OCI-LY3 (cell line): ENCODE measurements around the gene TOR4A.
"Not testable (repeated sequence)": the region's sequence is repeated elsewhere in the genome, so short reads cannot be mapped to it uniquely, and the experiment has no call there.

ENCODE experiments used
- H2AFZ ChIP-seq: fragments of 200-600, 300-600 bp; shearing (Covaris generic); 2 replicates; pipeline ENCODE4 v1.6.0; 2014; ENCODE audit warnings: antibody characterized with exemption, low read depth, low read length
- H3K27ac ChIP-seq: fragments of 200-600, 300-600 bp; sonication (generic); 2 replicates; pipeline ENCODE4 v1.5.1; 2014; ENCODE audit warnings: mild to moderate bottlenecking, low read length, moderate library complexity, mixed read lengths
- H3K27me3 ChIP-seq: fragments of 200-600, 300-600 bp; sonication (generic); 2 replicates; pipeline ENCODE4 v1.6.1; 2014; ENCODE audit warnings: low read depth, low read length, mixed read lengths
- H3K36me3 ChIP-seq: fragments of 200-600, 300-600 bp; sonication (generic); replicated peaks from 2 replicates; pipeline ENCODE3; 2014; ENCODE audit warnings: low read depth, low read length, mixed read lengths
- H3K4me1 ChIP-seq: fragments of 300-600, 200-600 bp; sonication (generic); 2 replicates; pipeline ENCODE4 v1.6.1; 2014; ENCODE audit warnings: low read length, mixed read lengths
- H3K4me2 ChIP-seq: fragments of 200-600, 300-600 bp; sonication (generic); 2 replicates; pipeline ENCODE4 v1.6.1; 2014; ENCODE audit warnings: low read length, mixed read lengths
- H3K4me3 ChIP-seq: fragments of 300-600, 200-600 bp; sonication (generic); 2 replicates; pipeline ENCODE4 v1.5.1; 2014; ENCODE audit warnings: antibody characterized with exemption, mild to moderate bottlenecking, low read length, moderate library complexity
- H3K79me2 ChIP-seq: fragments of 300-600, 200-600 bp; shearing (Covaris generic); 2 replicates; pipeline ENCODE4 v1.6.1; 2014; ENCODE audit warnings: mild to moderate bottlenecking, low read length, mixed read lengths
- H3K9ac ChIP-seq: fragments of 300-600, 200-600 bp; shearing (Covaris generic); 2 replicates; pipeline ENCODE4 v1.6.0; 2014; ENCODE audit warnings: mild to moderate bottlenecking, low read length, moderate library complexity
- H3K9me3 ChIP-seq: fragments of 200-600, 300-600 bp; shearing (Covaris generic); 2 replicates; pipeline ENCODE4 v1.6.1; 2014; ENCODE audit warnings: low read length, mixed read lengths; ENCODE audit not compliant: insufficient read depth
- H4K20me1 ChIP-seq: fragments of 200-600, 300-600 bp; sonication (generic); 2 replicates; pipeline ENCODE4 v1.6.1; 2016; ENCODE audit warnings: low read length, mixed read lengths; ENCODE audit not compliant: insufficient read depth
- EZH2phosphoT487 ChIP-seq: fragments of 200-600 bp; shearing (Covaris generic); IDR thresholded peaks from 2 replicates; pipeline ENCODE4 v1.6.1; 2018; ENCODE audit warnings: antibody characterized with exemption, mixed run types, low read depth
- TF ChIP-seq, protein P1 (sequence below): fragments of 200-600, 300-600 bp; sonication (generic); IDR thresholded peaks from 2 replicates; pipeline ENCODE4 v1.5.1; 2014; ENCODE audit warnings: antibody characterized with exemption, low read length, low read depth

The TOR4A gene

GRCh38 chr9:137323531-137324331 is 46.2 kb downstream of the TOR4A start:
- no peaks in the 10 kb centered on the region for H4K20me1 ChIP-seq
- peaks cover 31% of the 10 kb centered on the region for H3K4me1 ChIP-seq
- no peaks in the 10 kb centered on the region for H3K27me3 ChIP-seq
- H2AFZ ChIP-seq: no peak overlapping the region
- no peak for TF ChIP-seq EZH2phosphoT487
- TF ChIP-seq, protein P1, sequence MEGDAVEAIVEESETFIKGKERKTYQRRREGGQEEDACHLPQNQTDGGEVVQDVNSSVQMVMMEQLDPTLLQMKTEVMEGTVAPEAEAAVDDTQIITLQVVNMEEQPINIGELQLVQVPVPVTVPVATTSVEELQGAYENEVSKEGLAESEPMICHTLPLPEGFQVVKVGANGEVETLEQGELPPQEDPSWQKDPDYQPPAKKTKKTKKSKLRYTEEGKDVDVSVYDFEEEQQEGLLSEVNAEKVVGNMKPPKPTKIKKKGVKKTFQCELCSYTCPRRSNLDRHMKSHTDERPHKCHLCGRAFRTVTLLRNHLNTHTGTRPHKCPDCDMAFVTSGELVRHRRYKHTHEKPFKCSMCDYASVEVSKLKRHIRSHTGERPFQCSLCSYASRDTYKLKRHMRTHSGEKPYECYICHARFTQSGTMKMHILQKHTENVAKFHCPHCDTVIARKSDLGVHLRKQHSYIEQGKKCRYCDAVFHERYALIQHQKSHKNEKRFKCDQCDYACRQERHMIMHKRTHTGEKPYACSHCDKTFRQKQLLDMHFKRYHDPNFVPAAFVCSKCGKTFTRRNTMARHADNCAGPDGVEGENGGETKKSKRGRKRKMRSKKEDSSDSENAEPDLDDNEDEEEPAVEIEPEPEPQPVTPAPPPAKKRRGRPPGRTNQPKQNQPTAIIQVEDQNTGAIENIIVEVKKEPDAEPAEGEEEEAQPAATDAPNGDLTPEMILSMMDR: no peak
- no peak overlapping the region for H3K4me2 ChIP-seq
- no peaks in the 10 kb centered on the region for H3K9me3 ChIP-seq
- H3K79me2 ChIP-seq: no peaks in the 10 kb centered on the region
- H3K36me3 ChIP-seq: no peaks in the 10 kb centered on the region
- no peak overlapping the region for H3K4me3 ChIP-seq
- no peak overlapping the region for H3K27ac ChIP-seq
- H3K9ac ChIP-seq: no peak overlapping the region

DNA sequence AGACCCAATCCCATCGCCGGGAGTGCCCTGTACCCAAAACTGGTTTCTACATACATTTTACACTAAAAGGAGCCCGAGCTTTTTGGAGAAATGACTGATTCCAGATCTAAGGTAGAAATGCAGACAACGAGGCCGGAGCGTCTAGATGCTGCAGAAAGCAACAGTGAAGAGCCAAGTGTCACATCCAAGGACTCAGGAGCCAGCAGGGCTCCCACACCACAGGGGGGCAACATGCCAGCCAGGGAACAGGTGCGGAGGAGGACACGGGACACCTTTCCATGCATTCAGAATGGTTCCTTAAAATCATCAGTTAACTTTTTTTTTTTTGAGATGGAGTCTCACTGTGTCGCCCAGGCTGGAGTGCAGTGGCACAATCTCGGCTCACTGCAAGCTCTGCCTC is 47.6 kb downstream of the TOR4A start:
- H3K9me3 ChIP-seq: no peaks in the 10 kb centered on the region

DNA sequence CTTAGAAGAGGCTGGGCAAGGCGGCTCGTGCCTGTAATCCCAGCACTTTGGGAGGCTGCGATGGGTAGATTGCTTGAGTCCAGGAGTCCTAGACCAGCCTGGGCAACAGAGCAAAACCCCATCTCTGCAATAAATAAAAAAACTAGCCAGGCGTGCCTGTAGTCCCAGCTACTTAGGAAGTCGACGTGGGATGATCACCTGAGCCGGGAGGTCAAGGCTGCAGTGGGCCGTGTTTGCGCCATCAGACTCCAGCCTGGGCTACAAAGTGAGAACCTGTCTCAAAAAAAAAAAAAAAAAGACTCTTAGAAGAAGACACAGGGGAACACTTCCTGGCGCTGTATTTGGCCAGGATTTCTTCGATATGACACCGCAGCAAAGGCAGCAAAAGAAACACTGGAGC is 48.3 kb downstream of the TOR4A start:
- Histone ChIP-seq H4K20me1 (no peaks in the 10 kb centered on the region), H3K4me3 (peak overlapping the region; percentile 54; the same call in 1 of the 2 replicates), H3K79me2 (no peaks in the 10 kb centered on the region), H3K27me3 (no peaks in the 10 kb centered on the region), H3K4me1 (peaks cover 24% of the 10 kb centered on the region), H2AFZ (no peak overlapping the region), H3K36me3 (no peaks in the 10 kb centered on the region), H3K27ac (peak overlapping the region; percentile 77), H3K4me2 (peak overlapping the region; percentile 58), H3K9ac (no peak overlapping the region; the same call in 1 of the 2 replicates), H3K9me3 (no peaks in the 10 kb centered on the region)
- TF ChIP-seq EZH2phosphoT487: no peak
- TF ChIP-seq, protein P1: no peak

More for the DNA sequence above, 47.6 kb downstream of the TOR4A start:
- Histone ChIP-seq H3K79me2 (no peaks in the 10 kb centered on the region), H3K9ac (no peak overlapping the region), H2AFZ (no peak overlapping the region), H3K27ac (no peak overlapping the region), H3K36me3 (no peaks in the 10 kb centered on the region), H3K27me3 (no peaks in the 10 kb centered on the region), H3K4me3 (no peak overlapping the region), H3K4me1 (peaks cover 31% of the 10 kb centered on the region), H4K20me1 (no peaks in the 10 kb centered on the region), H3K4me2 (no peak overlapping the region)
- TF ChIP-seq, protein P1: no peak

DNA sequence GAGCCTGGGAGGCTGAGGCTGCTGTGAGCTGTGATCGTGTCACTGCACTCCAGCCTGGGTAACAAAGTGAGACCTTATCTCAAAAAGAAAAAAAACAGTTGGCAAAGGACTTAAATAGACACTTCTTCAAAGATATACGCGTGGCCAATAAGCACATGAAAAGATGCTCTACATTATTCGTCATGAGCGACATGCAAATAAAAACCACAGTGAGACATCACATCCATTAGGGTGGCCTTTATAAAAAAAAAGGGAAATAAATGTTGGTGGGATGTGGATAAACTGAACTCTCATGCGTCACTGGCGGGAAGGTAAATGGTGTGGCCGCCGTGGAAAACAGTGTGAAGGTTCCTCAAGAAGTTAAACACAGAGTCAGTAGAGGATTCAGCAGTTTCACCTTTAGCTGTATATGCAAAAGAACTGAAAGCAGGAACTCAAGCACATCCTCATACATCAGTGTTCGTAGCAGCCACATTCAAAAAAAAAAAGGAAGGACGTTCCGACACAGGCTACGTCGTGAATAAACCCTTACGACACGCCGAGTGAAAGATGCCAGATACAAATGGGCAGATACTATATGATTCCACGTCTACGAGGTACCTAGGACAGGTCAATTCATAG is 49.0 kb downstream of the TOR4A start:
- peak overlapping the region; percentile 58 for H3K4me2 ChIP-seq
- no peaks in the 10 kb centered on the region for H4K20me1 ChIP-seq
- H2AFZ ChIP-seq: peak overlapping the region; percentile 60; the same call in 1 of the 2 replicates
- peak overlapping the region; percentile 43; the same call in 1 of the 2 replicates for H3K9ac ChIP-seq
- H3K36me3 ChIP-seq: no peaks in the 10 kb centered on the region
- peaks cover 18% of the 10 kb centered on the region for H3K4me1 ChIP-seq
- no peak for TF ChIP-seq EZH2phosphoT487
- TF ChIP-seq, protein P1: no peak
- H3K79me2 ChIP-seq: no peaks in the 10 kb centered on the region
- H3K9me3 ChIP-seq: no peaks in the 10 kb centered on the region
- no peaks in the 10 kb centered on the region for H3K27me3 ChIP-seq
- peak overlapping the region; percentile 54 for H3K4me3 ChIP-seq
- H3K27ac ChIP-seq: peak overlapping the region; percentile 77

DNA sequence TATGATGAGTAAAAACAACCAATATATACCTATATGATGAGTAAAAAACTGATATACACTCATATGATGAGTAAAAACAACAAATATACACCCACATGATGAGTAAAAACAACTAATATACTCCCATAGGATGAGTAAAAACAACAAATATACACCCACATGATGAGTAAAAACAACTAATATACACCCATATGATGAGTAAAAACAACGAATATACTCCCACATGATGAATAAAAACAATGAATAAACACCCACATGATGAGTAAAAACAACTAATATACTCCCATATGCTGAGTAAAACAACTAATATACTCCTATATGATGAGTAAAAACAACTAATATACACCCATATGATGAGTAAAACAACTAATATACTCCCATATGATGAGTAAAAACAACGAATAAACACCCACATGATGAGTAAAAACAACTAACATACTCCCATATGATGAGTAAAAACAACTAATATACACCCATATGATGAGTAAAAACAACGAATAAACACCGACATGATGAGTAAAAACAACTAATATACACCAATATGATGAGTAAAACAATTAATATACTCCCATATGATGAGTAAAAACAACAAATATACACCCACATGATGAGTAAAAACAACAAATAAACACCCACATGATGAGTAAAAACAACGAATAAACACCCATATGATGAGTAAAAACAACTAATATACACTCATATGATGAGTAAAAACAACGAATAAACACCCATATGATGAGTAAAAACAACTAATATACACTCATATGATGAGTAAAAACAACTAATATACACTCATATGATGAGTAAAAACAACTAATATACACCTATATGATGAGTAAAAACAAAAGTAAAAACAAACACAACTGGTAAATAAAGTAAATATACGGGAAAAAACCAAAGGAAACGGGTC is 50.4 kb downstream of the TOR4A start:
- not testable (repeated sequence) for H3K9ac ChIP-seq, H4K20me1 ChIP-seq, H3K79me2 ChIP-seq, H3K9me3 ChIP-seq, H3K36me3 ChIP-seq, H3K27ac ChIP-seq, H3K4me2 ChIP-seq, H3K27me3 ChIP-seq, H3K4me3 ChIP-seq, H2AFZ ChIP-seq
- peaks cover 18% of the 10 kb centered on the region for H3K4me1 ChIP-seq

GRCh38 chr9:137329590-137329989 is 52.1 kb downstream of the TOR4A start:
- H2AFZ ChIP-seq, H3K27ac ChIP-seq, H3K4me2 ChIP-seq, H4K20me1 ChIP-seq, H3K36me3 ChIP-seq, H3K4me3 ChIP-seq, H3K79me2 ChIP-seq, H3K9ac ChIP-seq, H3K9me3 ChIP-seq, H3K27me3 ChIP-seq: not testable (repeated sequence)
- peaks cover 18% of the 10 kb centered on the region for H3K4me1 ChIP-seq
